ENCODE results near the gene NOL12. TPM values are rescaled to one million over a fixed set of nuclear protein-coding genes. Genes with fewer than 3 reads are reported as not detected.

Gene NOL12
- polyA plus RNA-seq, 3 donors, result 15.7 to 31.7 (median 17.5) TPM

GRCh38 chr22:37658133-37659065 lies 27.7 kb upstream of the NOL12 start, which contains the start of gene PDXP:
PDXP (plus strand) TSS chr22:37658723; CDS start chr22:37658783, 60 bp downstream.
- WGBS, 3 donors, result 0% methylated on average over 73 to 101 of the region's 101 CpGs
- no peak within 1 kb of the TSS for H3K27ac ChIP-seq (ENCODE audit: low read depth, low read length)

GRCh38 chr22:37659066-37659896 lies 26.9 kb upstream of the NOL12 start:
- H3K27ac ChIP-seq (ENCODE audit: low read depth, low read length), result no peak overlapping the region
- 2 to 3% (median 3%) methylated on average over 58 to 68 of the region's 68 CpGs for WGBS, 3 donors

GRCh38 chr22:37659897-37660708 lies 26.0 kb upstream of the NOL12 start:
- WGBS, 3 donors, result 67 to 82% (median 75%) methylated on average over 14 of the region's 14 CpGs
- H3K27ac ChIP-seq (ENCODE audit: low read depth, low read length), result no peak overlapping the region

- 71 to 87% (median 79%) methylated on average over 2 of the region's 2 CpGs for WGBS, 3 donors
- no peak overlapping the region for H3K27ac ChIP-seq (ENCODE audit: low read depth, low read length)
These were observed 25.5 kb upstream of the NOL12 start for GRCh38 chr22:37660709-37661045.

- H3K27ac ChIP-seq (ENCODE audit: low read depth, low read length), result no peak overlapping the region
- WGBS, 3 donors, result 45 to 57% (median 46%) methylated on average over 12 of the region's 12 CpGs
These were observed 24.8 kb upstream of the NOL12 start for GRCh38 chr22:37661160-37661924.

- WGBS, 3 donors, result 80 to 90% (median 83%) methylated on average over 5 of the region's 5 CpGs
- H3K27ac ChIP-seq (ENCODE audit: low read depth, low read length), result no peak overlapping the region
These were observed 24.1 kb upstream of the NOL12 start for GRCh38 chr22:37662039-37662438.

GRCh38 chr22:37663521-37664140 lies 22.5 kb upstream of the NOL12 start:
- no peak overlapping the region for H3K27ac ChIP-seq (ENCODE audit: low read depth, low read length)
- WGBS, 3 donors, result 78 to 85% (median 83%) methylated on average over 16 of the region's 16 CpGs

GRCh38 chr22:37664249-37665101 lies 21.7 kb upstream of the NOL12 start:
- WGBS, 3 donors, result 57 to 73% (median 71%) methylated on average over 16 of the region's 16 CpGs
- H3K27ac ChIP-seq (ENCODE audit: low read depth, low read length), result no peak overlapping the region

- WGBS, 3 donors, result 95% methylated on average over 24 of the region's 24 CpGs
- H3K27ac ChIP-seq (ENCODE audit: low read depth, low read length), result no peak overlapping the region
These were observed 20.7 kb upstream of the NOL12 start for GRCh38 chr22:37665487-37665886.

GRCh38 chr22:37669586-37669985 lies 16.6 kb upstream of the NOL12 start:
- WGBS, 3 donors, result 75 to 85% (median 83%) methylated on average over 6 of the region's 6 CpGs
- H3K27ac ChIP-seq (ENCODE audit: low read depth, low read length), result no peak overlapping the region

- no peak overlapping the region for H3K27ac ChIP-seq (ENCODE audit: low read depth, low read length)
- WGBS, 3 donors, result 61 to 75% (median 67%) methylated on average over 15 of the region's 15 CpGs
These were observed 13.8 kb upstream of the NOL12 start for GRCh38 chr22:37672206-37672919.

GRCh38 chr22:37672920-37673455 lies 13.2 kb upstream of the NOL12 start:
- 55 to 81% (median 61%) methylated on average over 11 of the region's 11 CpGs for WGBS, 3 donors
- peak overlapping the region; percentile 17 for H3K27ac ChIP-seq (ENCODE audit: low read depth, low read length)

- H3K27ac ChIP-seq (ENCODE audit: low read depth, low read length), result peak overlapping the region; percentile 46
- WGBS, 3 donors, result 80 to 85% (median 81%) methylated on average over 12 of the region's 12 CpGs
These were observed 11.9 kb upstream of the NOL12 start for GRCh38 chr22:37674248-37674647.

GRCh38 chr22:37674951-37675929 lies 10.9 kb upstream of the NOL12 start, which contains the start of gene LGALS1:
LGALS1 (plus strand) TSS chr22:37675636; CDS start chr22:37675703, 67 bp downstream.
- WGBS, 3 donors, result 6 to 15% (median 7%) methylated on average over 34 of the region's 34 CpGs

More at GRCh38 chr22:37674951-37675929, 10.9 kb upstream of the NOL12 start, which contains the start of gene LGALS1:
- peak within 1 kb of the TSS; percentile 51 for H3K27ac ChIP-seq (ENCODE audit: low read depth, low read length)
